CD4-positive, alpha-beta memory T cell (primary cell): ENCODE data around the gene AK2. TPM values are rescaled to one million over a fixed set of nuclear protein-coding genes. Genes with fewer than 3 reads are reported as not detected.
A peak's percentile ranks its signal among the peaks of the same experiment; 100 is the strongest.
"Not testable (repeated sequence)": the region's sequence is repeated elsewhere in the genome, so short reads cannot be mapped to it uniquely, and the experiment has no call there.

Experiments
- CTCF ChIA-PET: fragments of 350-600 bp; sonication (Branson Sonifier 250); formaldehyde crosslinking; loops from one replicate; lab custom pipeline; 2021; ENCODE audit warnings: inconsistent platforms; ENCODE audit not compliant: partially characterized antibody; lab: Charles Lee
- POLR2A ChIA-PET: fragments of 350-600 bp; sonication (Branson Sonifier 250); formaldehyde crosslinking; loops from one replicate; lab custom pipeline; 2021; ENCODE audit not compliant: partially characterized antibody; lab: Charles Lee
- DNase-seq, 5 donors: peaks; one replicate each; pipeline versions ENCODE4 v3.0.0 to v3.0.0-alpha.2; 2020 to 2022; ENCODE audit warnings: mixed read lengths in 1 of 5
- H3K27ac ChIP-seq: one replicate; pipeline ENCODE4 v1.7.0; 2013; ENCODE audit warnings: low read depth, low read length
- H3K27me3 ChIP-seq: 2 replicates; pipeline ENCODE4 v1.7.0; 2013; ENCODE audit warnings: mild to moderate bottlenecking, low read length, moderate library complexity; ENCODE audit not compliant: insufficient read depth
- H3K36me3 ChIP-seq: 2 replicates; pipeline ENCODE4 v1.7.0; 2013; ENCODE audit warnings: mild to moderate bottlenecking, low read length, moderate library complexity; ENCODE audit not compliant: insufficient read depth
- H3K4me1 ChIP-seq: 2 replicates; pipeline ENCODE4 v1.7.0; 2013; ENCODE audit warnings: mild to moderate bottlenecking, low read length, moderate library complexity; ENCODE audit not compliant: insufficient read depth
- H3K4me3 ChIP-seq, 2 donors: one replicate each; pipeline ENCODE4 v1.7.0; 2013; ENCODE audit warnings: low read length in 2 of 2, mild to moderate bottlenecking in 1 of 2
- H3K9me3 ChIP-seq, 2 donors: one replicate each; pipeline ENCODE4 v1.7.0; 2013; ENCODE audit warnings: low read length in 2 of 2, control low read depth in 1 of 2; ENCODE audit not compliant: control insufficient read depth in 1 of 2
- H3K27ac Mint-ChIP-seq, 7 donors: one replicate each; pipeline ENCODE4 v1.8.0; 2020 to 2021; ENCODE audit warnings: mixed read lengths in 7 of 7, mild to moderate bottlenecking in 6 of 7, inconsistent platforms in 3 of 7, moderate library complexity in 3 of 7
- H3K27me3 Mint-ChIP-seq, 2 donors: one replicate each; pipeline ENCODE4 v1.8.0; 2020 to 2021; ENCODE audit warnings: mixed read lengths in 2 of 2
- H3K36me3 Mint-ChIP-seq, 2 donors: one replicate each; pipeline ENCODE4 v1.8.0; 2020 to 2021; ENCODE audit warnings: mixed read lengths in 2 of 2, inconsistent platforms in 1 of 2, mild to moderate bottlenecking in 1 of 2
- H3K4me1 Mint-ChIP-seq, 4 donors: one replicate each; pipeline ENCODE4 v1.8.0; 2020 to 2021; ENCODE audit warnings: mixed read lengths in 4 of 4, mild to moderate bottlenecking in 1 of 4
- H3K4me3 Mint-ChIP-seq, 8 donors: one replicate each; pipeline ENCODE4 v1.8.0; 2020 to 2021; ENCODE audit warnings: mixed read lengths in 8 of 8, mild to moderate bottlenecking in 7 of 8, moderate library complexity in 6 of 8, inconsistent platforms in 3 of 8
- H3K9me3 Mint-ChIP-seq, 8 donors: one replicate each; pipeline ENCODE4 v1.8.0; 2020 to 2021; ENCODE audit warnings: mixed read lengths in 8 of 8, mild to moderate bottlenecking in 5 of 8, inconsistent platforms in 3 of 8, moderate library complexity in 1 of 8
- intact Hi-C: fragments of 100-400 bp; cut with micrococcal nuclease; formaldehyde crosslinking; loops from one replicate; pipeline ENCODE4 v1.15.1; 2023
- polyA plus RNA-seq, 2 donors: library from polyadenylated mRNA; unstranded; fragments of 300-500 nt; fragmentation: Illumina TruSeq; gene quantifications; one replicate each; pipeline ENCODE4 v1.2.3, GENCODE V29; 2021
- total RNA-seq, 2 experiments: library from RNA; stranded (reverse); gene quantifications; one replicate each; pipeline ENCODE4 v1.2.3, GENCODE V29; 2021

Gene AK2
- total and polyA plus RNA-seq, 4 experiments from 2014 or later: 88.5 to 148 (median 102) TPM

GRCh38 chr1:33002006-33002405 lies 34.7 kb downstream of the AK2 start:
- POLR2A ChIA-PET: interaction anchor here (0.8 kb wide), 1 partner anchor 22 kb away, joined by 3 read pairs; no protein-coding TSS in a partner anchor
- Histone ChIP-seq H3K4me1 (peaks cover 14% of the 10 kb centered on the region), H3K27me3 (no peaks in the 10 kb centered on the region), H3K27ac (no peak overlapping the region), H3K4me3 (no peak overlapping the region), H3K36me3 (no peaks in the 10 kb centered on the region), H3K9me3 (no peaks in the 10 kb centered on the region)
- H3K4me3 Mint-ChIP-seq: no peak overlapping the region
- peaks cover 16 to 22% (median 20%) of the 10 kb centered on the region in 4 donors for H3K4me1 Mint-ChIP-seq
- H3K36me3 Mint-ChIP-seq: peaks cover under 1 to 1% of the 10 kb centered on the region in 2 donors
- intact Hi-C loops: no loop called here
- no peaks in the 10 kb centered on the region for H3K27me3 Mint-ChIP-seq
- no peak overlapping the region for H3K27ac Mint-ChIP-seq
- no peak for DNase-seq
- CTCF ChIA-PET: no interaction called here
- H3K9me3 Mint-ChIP-seq: no peaks in the 10 kb centered on the region

DNA sequence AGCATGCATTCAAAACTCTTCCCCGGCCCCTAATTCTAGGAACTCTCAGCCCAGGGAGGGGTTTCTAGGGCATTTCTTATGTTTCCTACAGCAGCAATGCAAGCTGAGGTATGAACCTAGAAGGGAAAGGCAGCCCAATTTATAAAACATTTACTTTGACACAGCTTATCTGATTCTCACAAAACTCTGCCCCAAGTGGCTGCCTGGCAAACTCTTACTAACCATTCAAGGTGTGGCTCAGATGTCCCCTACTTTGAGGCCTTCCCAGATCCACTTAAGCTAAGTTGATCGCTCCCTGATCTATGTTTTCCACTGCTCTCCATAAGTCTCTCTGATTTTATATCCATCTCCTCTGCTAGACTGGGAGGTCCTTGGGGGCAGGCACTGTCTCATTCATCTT lies 35.4 kb downstream of the AK2 start:
- Mint-ChIP-seq H3K36me3 (no peaks in the 10 kb centered on the region), H3K27ac (peak overlapping the region in 4 of 7 donors; percentile 7 to 74 (median 24)), H3K9me3 (no peaks in the 10 kb centered on the region), H3K4me3 (no peak overlapping the region), H3K27me3 (no peaks in the 10 kb centered on the region), H3K4me1 (peaks cover 16 to 22% (median 20%) of the 10 kb centered on the region in 4 donors)
- ChIA-PET CTCF (no interaction called here), POLR2A (interaction anchor here (0.8 to 1.9 kb wide), 3 partner anchors 17 to 36 kb away, joined by 3 to 4 read pairs (median 4); partner anchors contain the start of gene RNF19B)
- H3K27me3 ChIP-seq: no peaks in the 10 kb centered on the region
- peaks cover 14% of the 10 kb centered on the region for H3K4me1 ChIP-seq
- no peak overlapping the region for H3K4me3 ChIP-seq
- H3K36me3 ChIP-seq: no peaks in the 10 kb centered on the region
- intact Hi-C loops: no loop called here
- no peak for DNase-seq
- H3K27ac ChIP-seq: no peak overlapping the region
- no peaks in the 10 kb centered on the region for H3K9me3 ChIP-seq

GRCh38 chr1:33000427-33001026 lies 36.2 kb downstream of the AK2 start:
- H3K27ac ChIP-seq: no peak overlapping the region
- Mint-ChIP-seq H3K9me3 (no peaks in the 10 kb centered on the region), H3K27ac (peak overlapping the region in 3 of 7 donors; percentile 45 to 88 (median 49)), H3K4me1 (peaks cover 16 to 22% (median 20%) of the 10 kb centered on the region in 4 donors), H3K4me3 (no peak overlapping the region), H3K27me3 (no peaks in the 10 kb centered on the region), H3K36me3 (no peaks in the 10 kb centered on the region)
- POLR2A ChIA-PET: interaction anchor here (1.0 to 1.9 kb wide), 2 partner anchors 16 to 36 kb away, joined by 4 read pairs; partner anchors contain the start of gene RNF19B
- no peaks in the 10 kb centered on the region for H3K27me3 ChIP-seq
- no peak overlapping the region for H3K4me3 ChIP-seq
- no peak for DNase-seq
- H3K36me3 ChIP-seq: no peaks in the 10 kb centered on the region
- no peaks in the 10 kb centered on the region for H3K9me3 ChIP-seq
- CTCF ChIA-PET: interaction anchor here (0.6 kb wide), 2 partner anchors 11 to 68 kb away, joined by 3 read pairs; no protein-coding TSS in a partner anchor
- peaks cover 14% of the 10 kb centered on the region for H3K4me1 ChIP-seq
- intact Hi-C loops: no loop called here

DNA sequence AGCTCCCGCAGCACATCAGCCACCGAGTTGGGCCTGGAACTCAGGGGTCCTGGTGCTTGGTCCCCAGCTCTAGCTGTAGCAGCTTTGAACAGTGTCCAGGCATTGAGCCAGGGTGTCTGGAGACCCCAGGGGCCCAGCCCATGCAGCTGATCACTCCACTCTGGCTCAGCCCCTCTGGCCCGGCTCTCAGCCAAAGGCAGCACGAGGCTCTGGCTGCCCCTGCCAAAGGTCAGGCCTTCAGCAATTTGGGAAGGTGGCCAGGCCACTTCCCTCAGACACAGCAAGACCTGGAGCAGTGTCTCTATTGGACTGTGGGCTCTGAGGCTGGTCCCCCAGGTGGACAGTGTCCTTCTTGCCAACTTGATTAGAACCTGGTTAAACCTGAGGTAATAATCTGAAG lies 37.7 kb downstream of the AK2 start:
- no peaks in the 10 kb centered on the region for H3K36me3 Mint-ChIP-seq
- H3K4me1 Mint-ChIP-seq: peaks cover 14 to 27% (median 17%) of the 10 kb centered on the region in 4 donors
- intact Hi-C loops: no loop called here
- H3K36me3 ChIP-seq: no peaks in the 10 kb centered on the region
- no peak overlapping the region for H3K4me3 ChIP-seq
- H3K9me3 ChIP-seq: no peaks in the 10 kb centered on the region
- DNase-seq: no peak
- no peak overlapping the region for H3K27ac Mint-ChIP-seq
- no peaks in the 10 kb centered on the region for H3K27me3 ChIP-seq
- no peaks in the 10 kb centered on the region for H3K27me3 Mint-ChIP-seq
- H3K4me1 ChIP-seq: peaks cover 14% of the 10 kb centered on the region
- POLR2A ChIA-PET: interaction anchor here (1.0 to 1.5 kb wide), 2 partner anchors 15 to 43 kb away, joined by 3 read pairs; no protein-coding TSS in a partner anchor
- CTCF ChIA-PET: no interaction called here
- H3K27ac ChIP-seq: no peak overlapping the region
- H3K9me3 Mint-ChIP-seq: no peaks in the 10 kb centered on the region
- H3K4me3 Mint-ChIP-seq: no peak overlapping the region

DNA sequence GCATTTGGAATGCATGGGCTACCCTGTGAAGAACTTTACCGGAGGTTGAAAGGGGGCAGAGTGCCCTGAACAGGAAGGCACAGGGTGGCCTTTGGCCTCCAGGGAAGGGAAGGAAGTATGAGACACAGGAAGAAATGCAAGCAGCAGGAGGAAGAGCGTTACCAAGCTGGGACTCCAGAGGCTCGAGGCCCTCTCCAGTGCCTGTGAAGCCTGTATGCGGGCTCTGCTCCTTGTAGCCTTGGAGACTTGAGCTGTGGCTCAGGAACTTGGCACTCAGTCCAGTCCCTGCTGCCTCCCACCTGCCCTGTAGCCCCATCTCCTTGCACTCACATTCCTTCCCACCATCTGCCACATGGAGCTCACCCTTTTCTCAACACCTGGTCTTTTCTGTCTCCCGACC lies 38.6 kb downstream of the AK2 start:
- CTCF ChIA-PET: interaction anchor here (0.8 to 1.3 kb wide), 3 partner anchors 17 to 60 kb away, joined by 3 read pairs; no protein-coding TSS in a partner anchor
- H3K27me3 ChIP-seq: no peaks in the 10 kb centered on the region
- H3K9me3 ChIP-seq: no peaks in the 10 kb centered on the region
- H3K27me3 Mint-ChIP-seq: no peaks in the 10 kb centered on the region
- H3K36me3 ChIP-seq: no peaks in the 10 kb centered on the region
- peaks cover 14 to 28% (median 17%) of the 10 kb centered on the region in 4 donors for H3K4me1 Mint-ChIP-seq
- POLR2A ChIA-PET: interaction anchor here (0.6 to 2.6 kb wide), 6 partner anchors 10 to 329 kb away, joined by 3 to 15 read pairs (median 4); partner anchors contain the start of gene RNF19B
- peaks cover 14% of the 10 kb centered on the region for H3K4me1 ChIP-seq
- DNase-seq: no peak
- H3K4me3 Mint-ChIP-seq: peak overlapping the region in 2 of 8 donors; percentile 14 to 49
- H3K27ac ChIP-seq: no peak overlapping the region
- H3K36me3 Mint-ChIP-seq: no peaks in the 10 kb centered on the region
- H3K27ac Mint-ChIP-seq: peak overlapping the region; percentile 42 to 89 (median 80)
- no peaks in the 10 kb centered on the region for H3K9me3 Mint-ChIP-seq
- H3K4me3 ChIP-seq: no peak overlapping the region
- intact Hi-C loops: no loop called here

DNA sequence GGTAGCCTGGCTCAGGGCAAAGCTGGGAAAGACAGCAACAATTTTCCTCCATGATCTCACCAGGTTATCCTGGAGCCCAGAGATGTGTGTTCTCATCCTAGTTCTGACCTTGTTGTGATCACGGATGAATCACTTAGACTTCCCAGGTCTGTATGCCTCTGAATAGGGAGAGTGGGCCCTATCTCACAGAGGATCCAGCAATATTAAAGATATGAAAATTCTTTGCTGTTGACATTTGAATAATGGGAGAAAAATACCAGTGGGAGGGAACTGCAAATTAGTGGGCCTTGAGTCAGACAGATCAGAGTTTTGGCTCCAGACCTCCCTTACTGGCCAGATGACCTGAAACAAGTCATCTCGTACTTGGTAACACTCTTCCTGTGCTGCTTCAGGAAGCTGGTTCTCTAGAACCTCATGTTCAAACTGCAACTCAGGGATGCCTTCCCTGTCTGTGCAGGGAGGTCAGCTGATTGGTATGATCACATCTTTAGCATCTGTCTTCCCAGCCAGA lies 39.2 kb downstream of the AK2 start:
- Mint-ChIP-seq H3K27ac (peak overlapping the region in 6 of 7 donors; percentile 8 to 89 (median 83)), H3K4me3 (peak overlapping the region in 1 of 8 donors; percentile 14), H3K27me3 (no peaks in the 10 kb centered on the region), H3K9me3 (no peaks in the 10 kb centered on the region), H3K4me1 (peaks cover 15 to 35% (median 21%) of the 10 kb centered on the region in 4 donors), H3K36me3 (no peaks in the 10 kb centered on the region)
- no peak overlapping the region for H3K27ac ChIP-seq
- intact Hi-C loops: no loop called here
- no peak overlapping the region for H3K4me3 ChIP-seq
- H3K4me1 ChIP-seq: peaks cover 19% of the 10 kb centered on the region
- no peaks in the 10 kb centered on the region for H3K9me3 ChIP-seq
- DNase-seq: no peak
- POLR2A ChIA-PET: interaction anchor here (0.6 to 2.6 kb wide), 6 partner anchors 9 to 328 kb away, joined by 3 to 15 read pairs (median 6); partner anchors contain the start of gene RNF19B
- CTCF ChIA-PET: interaction anchor here (0.8 to 1.3 kb wide), 2 partner anchors 34 to 60 kb away, joined by 3 read pairs; no protein-coding TSS in a partner anchor
- H3K36me3 ChIP-seq: no peaks in the 10 kb centered on the region
- H3K27me3 ChIP-seq: no peaks in the 10 kb centered on the region

- H3K27ac ChIP-seq, H3K9me3 Mint-ChIP-seq, DNase-seq, H3K27me3 Mint-ChIP-seq, H3K36me3 ChIP-seq, CTCF ChIA-PET, H3K27me3 ChIP-seq, H3K4me3 Mint-ChIP-seq, H3K36me3 Mint-ChIP-seq, intact Hi-C loops, H3K4me3 ChIP-seq, H3K9me3 ChIP-seq: not testable (repeated sequence)
- peaks cover 41% of the 10 kb centered on the region for H3K4me1 ChIP-seq
- Mint-ChIP-seq H3K27ac (peak overlapping the region in 4 of 7 donors; percentile 18 to 37 (median 36)), H3K4me1 (peaks cover 24 to 50% (median 40%) of the 10 kb centered on the region in 4 donors)
- POLR2A ChIA-PET: interaction anchor here (0.9 to 3.7 kb wide), 4 partner anchors 9 to 31 kb away, joined by 3 to 18 read pairs (median 6); partner anchors contain the start of gene RNF19B
These were observed 43.4 kb downstream of the AK2 start for GRCh38 chr1:32993324-32993636.
